ENCODE data around the gene C10orf71.
A peak's percentile ranks its signal among the peaks of the same experiment; 100 is the strongest.

Gene C10orf71

GRCh38 chr10:49318755-49319154, 19.8 kb downstream of the C10orf71 start:
- no peaks in the 10 kb centered on the region for H3K27me3 ChIP-seq
- peak; percentile 23 for DNase-seq
- no peaks in the 10 kb centered on the region for H3K36me3 ChIP-seq
- no peaks in the 10 kb centered on the region for H3K4me1 ChIP-seq
- no peak overlapping the region for H3K4me3 ChIP-seq (ENCODE audit: low read depth, low read length)
- no peak for TF ChIP-seq CTCF (IDR thresholded peaks at IDR 0.05; ENCODE audit: low read depth, low read length)
- H3K9me3 ChIP-seq, result no peaks in the 10 kb centered on the region

DNA sequence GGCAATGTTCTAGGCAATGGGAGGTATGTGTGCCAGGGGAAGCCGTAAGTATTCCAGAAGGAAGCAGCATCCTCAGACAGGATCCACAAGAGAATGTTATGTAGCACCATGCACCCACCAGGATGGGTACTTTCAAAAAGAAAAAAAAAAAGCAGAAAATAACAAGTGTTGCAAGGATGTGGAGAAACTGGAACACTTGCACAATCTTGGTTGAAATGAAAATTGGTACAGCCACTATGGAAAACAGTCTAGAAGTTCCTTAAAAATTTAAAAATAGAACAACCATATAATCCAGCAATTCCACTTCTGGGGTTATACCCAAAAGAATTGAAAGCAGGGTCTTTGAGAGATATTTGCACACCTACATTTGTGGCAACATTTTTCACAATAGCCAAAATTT, 20.2 kb downstream of the C10orf71 start:
- Histone ChIP-seq H3K36me3 (no peaks in the 10 kb centered on the region), H3K27me3 (no peaks in the 10 kb centered on the region), H3K9me3 (no peaks in the 10 kb centered on the region), H3K4me1 (no peaks in the 10 kb centered on the region), H3K4me3 (ENCODE audit: low read depth, low read length) (no peak overlapping the region)
- DNase-seq, result no peak
- no peak for TF ChIP-seq CTCF (IDR thresholded peaks at IDR 0.05; ENCODE audit: low read depth, low read length)

DNA sequence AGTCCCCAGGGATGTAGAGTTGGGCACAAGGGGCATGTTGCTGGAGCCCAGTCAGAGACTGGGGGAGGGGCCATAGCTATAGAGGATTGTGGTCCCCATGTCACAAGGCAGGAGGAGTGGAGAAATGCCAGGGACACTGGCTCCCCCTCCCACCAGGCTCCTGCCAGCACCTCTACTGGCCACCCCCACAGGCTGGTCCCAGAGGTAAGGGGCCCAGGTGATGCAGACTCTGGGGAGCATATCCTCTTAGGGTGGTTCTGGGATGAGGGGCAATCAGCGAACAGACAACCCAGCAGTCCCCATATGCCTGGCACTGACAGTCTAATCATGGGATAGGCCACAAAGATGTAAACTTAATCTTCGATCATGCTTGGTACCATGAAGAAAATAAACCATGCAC, 21.2 kb downstream of the C10orf71 start:
- no peak for TF ChIP-seq CTCF (IDR thresholded peaks at IDR 0.05; ENCODE audit: low read depth, low read length)
- H3K27me3 ChIP-seq, result no peaks in the 10 kb centered on the region

GRCh38 chr10:49321021-49321420, 22.1 kb downstream of the C10orf71 start:
- no peaks in the 10 kb centered on the region for H3K4me1 ChIP-seq
- H3K4me3 ChIP-seq (ENCODE audit: low read depth, low read length), result no peak overlapping the region
- H3K9me3 ChIP-seq, result no peaks in the 10 kb centered on the region
- TF ChIP-seq CTCF (IDR thresholded peaks at IDR 0.05; ENCODE audit: low read depth, low read length), result no peak
- no peaks in the 10 kb centered on the region for H3K27me3 ChIP-seq
- no peaks in the 10 kb centered on the region for H3K36me3 ChIP-seq
- no peak for DNase-seq

More for the DNA sequence above, 21.2 kb downstream of the C10orf71 start:
- DNase-seq, result no peak
- Histone ChIP-seq H3K4me1 (no peaks in the 10 kb centered on the region), H3K4me3 (ENCODE audit: low read depth, low read length) (no peak overlapping the region), H3K36me3 (no peaks in the 10 kb centered on the region), H3K9me3 (no peaks in the 10 kb centered on the region)

- no peak for DNase-seq
- TF ChIP-seq CTCF (IDR thresholded peaks at IDR 0.05; ENCODE audit: low read depth, low read length), result no peak
- H3K36me3 ChIP-seq, result no peaks in the 10 kb centered on the region
- no peaks in the 10 kb centered on the region for H3K9me3 ChIP-seq
- H3K4me3 ChIP-seq (ENCODE audit: low read depth, low read length), result no peak overlapping the region
- no peaks in the 10 kb centered on the region for H3K27me3 ChIP-seq
- H3K4me1 ChIP-seq, result no peaks in the 10 kb centered on the region
These were observed 23.6 kb downstream of the C10orf71 start for GRCh38 chr10:49322371-49323170.

DNA sequence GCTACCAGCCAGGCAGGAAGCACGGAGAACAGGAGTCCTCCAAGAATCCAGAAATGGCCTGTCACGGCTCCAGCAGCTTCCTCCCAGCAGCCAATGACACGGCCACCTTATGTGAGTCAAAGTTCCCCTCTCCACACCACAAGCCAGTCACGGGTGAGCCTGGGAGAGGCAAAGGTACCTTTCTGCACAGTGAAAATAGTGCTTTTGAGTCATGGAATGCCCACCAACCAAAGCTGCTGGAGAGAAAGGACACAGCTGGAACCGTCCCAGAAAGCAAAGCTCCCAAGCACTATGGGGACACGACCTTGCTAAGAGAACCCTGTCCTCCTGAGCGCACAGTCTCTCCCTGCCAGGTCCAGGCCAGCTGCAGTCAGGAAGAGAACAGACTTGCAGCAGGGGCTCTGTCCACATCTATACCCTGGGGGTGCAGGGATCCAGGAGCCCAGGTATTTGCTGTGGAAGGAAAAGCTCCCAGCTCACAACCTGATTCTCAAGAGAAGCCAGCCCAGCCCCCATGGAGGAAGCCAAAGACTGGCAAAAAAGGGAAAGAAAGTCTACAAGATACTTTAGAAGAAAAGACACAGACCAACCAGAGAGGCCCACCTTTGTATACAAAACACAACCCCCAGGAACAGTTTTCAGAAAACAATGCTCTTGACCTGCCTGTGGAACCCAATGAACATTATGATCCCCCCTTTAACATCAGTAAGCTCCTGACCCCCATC, 24.4 kb downstream of the C10orf71 start:
- no peak overlapping the region for H3K4me3 ChIP-seq (ENCODE audit: low read depth, low read length)
- H3K4me1 ChIP-seq, result no peaks in the 10 kb centered on the region
- no peak for TF ChIP-seq CTCF (IDR thresholded peaks at IDR 0.05; ENCODE audit: low read depth, low read length)
- no peak for DNase-seq
- H3K27me3 ChIP-seq, result no peaks in the 10 kb centered on the region
- H3K36me3 ChIP-seq, result no peaks in the 10 kb centered on the region
- H3K9me3 ChIP-seq, result no peaks in the 10 kb centered on the region

All from BE2C (cell line).